Esophagus (tissue), 2 donors: ENCODE results near the gene PDE11A. TPM values are rescaled to one million over a fixed set of nuclear protein-coding genes. Genes with fewer than 3 reads are reported as not detected.
"Not testable (repeated sequence)": the region's sequence is repeated elsewhere in the genome, so short reads cannot be mapped to it uniquely, and the experiment has no call there.

ENCODE experiments used
- H3K27ac ChIP-seq, 2 donors: one replicate each; pipeline ENCODE4 v1.5.1; 2013; ENCODE audit warnings: low read depth in 2 of 2, mild to moderate bottlenecking in 2 of 2, inconsistent platforms in 1 of 2, low read length in 1 of 2, moderate library complexity in 1 of 2
- H3K27me3 ChIP-seq, 2 donors: one replicate each; pipeline ENCODE4 v1.6.1; 2013; ENCODE audit warnings: low read length in 2 of 2, control low read depth in 1 of 2, mild to moderate bottlenecking in 1 of 2; ENCODE audit not compliant: insufficient read depth in 2 of 2, control insufficient read depth in 1 of 2
- H3K36me3 ChIP-seq, 2 donors: one replicate each; pipeline ENCODE4 v1.6.1; 2013; ENCODE audit warnings: low read length in 1 of 2; ENCODE audit not compliant: control insufficient read depth in 2 of 2, insufficient read depth in 2 of 2
- H3K4me1 ChIP-seq, 2 donors: one replicate each; pipeline ENCODE4 v1.6.1; 2013; ENCODE audit warnings: low read length in 1 of 2; ENCODE audit not compliant: control insufficient read depth in 2 of 2, insufficient read depth in 2 of 2
- H3K4me3 ChIP-seq, 2 donors: one replicate each; pipeline ENCODE4 v1.5.1; 2013; ENCODE audit warnings: low read length in 2 of 2, mild to moderate bottlenecking in 2 of 2, low read depth in 1 of 2, moderate library complexity in 1 of 2
- H3K9me3 ChIP-seq, 2 donors: one replicate each; pipeline ENCODE4 v1.6.1; 2013; ENCODE audit warnings: mild to moderate bottlenecking in 2 of 2, low read depth in 1 of 2, low read length in 1 of 2, moderate library complexity in 1 of 2; ENCODE audit not compliant: control insufficient read depth in 2 of 2, insufficient read depth in 1 of 2
- WGBS, 2 donors: extraction: QIAGEN DNeasy Blood & Tissue Kit; methylation state at CpG; one replicate each; pipeline ENCODE4 v1.1.7; 2013; 5-methylcytosine and 5-hydroxymethylcytosine counted together
- polyA plus RNA-seq, 2 donors: library from polyadenylated mRNA; stranded (reverse); fragments of 200-250 nt; gene quantifications; one replicate each; pipeline ENCODE4 v1.2.3, GENCODE V29; 2013
- donor health status: healthy with polysubstance abuse.
- donor health status: Bipolar disorder and iron deficiency.

Gene PDE11A
- polyA plus RNA-seq, 2 donors = not detected

DNA sequence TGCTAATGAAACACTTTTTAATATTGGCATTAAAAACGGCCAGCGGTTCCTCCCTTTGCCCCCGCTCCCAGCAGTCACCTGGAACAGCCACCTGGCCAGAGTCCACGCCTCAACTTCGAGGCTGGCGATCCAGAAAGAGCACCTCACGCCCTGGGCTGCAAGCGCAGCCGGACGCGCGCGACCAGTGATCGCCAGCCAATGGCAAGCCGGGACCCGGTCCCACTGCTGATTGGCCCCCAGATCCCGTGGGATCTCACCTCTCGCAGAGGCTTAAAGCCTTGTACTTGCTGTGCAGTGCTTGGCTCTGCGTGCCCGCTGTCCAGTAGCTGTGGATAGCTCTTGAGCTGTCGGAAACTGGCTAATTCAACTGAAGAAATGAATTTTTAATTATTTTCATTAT, 35.6 kb upstream of the PDE11A start:
- WGBS, 2 donors = 86 to 87% methylated on average over 21 of the region's 21 CpGs
- no peaks in the 10 kb centered on the region for H3K27me3 ChIP-seq
- H3K27ac ChIP-seq = no peak overlapping the region
- H3K36me3 ChIP-seq = no peaks in the 10 kb centered on the region
- H3K4me1 ChIP-seq = no peaks in the 10 kb centered on the region
- H3K4me3 ChIP-seq = no peak overlapping the region
- no peaks in the 10 kb centered on the region for H3K9me3 ChIP-seq

- H3K4me1 ChIP-seq = no peaks in the 10 kb centered on the region
Measured at GRCh38 chr2:178106053-178106452, 33.5 kb upstream of the PDE11A start.

GRCh38 chr2:178105566-178105965, 33.0 kb upstream of the PDE11A start:
- H3K27ac ChIP-seq = no peak overlapping the region
- H3K9me3 ChIP-seq = no peaks in the 10 kb centered on the region
- WGBS, 2 donors = 52 to 53% methylated on average over 2 of the region's 2 CpGs

More at GRCh38 chr2:178106053-178106452, 33.5 kb upstream of the PDE11A start:
- Histone ChIP-seq H3K36me3 (no peaks in the 10 kb centered on the region), H3K27me3 (no peaks in the 10 kb centered on the region), H3K9me3 (no peaks in the 10 kb centered on the region), H3K27ac (no peak overlapping the region), H3K4me3 (no peak overlapping the region)
- WGBS, 2 donors = 30 to 39% methylated on average over 2 of the region's 2 CpGs

DNA sequence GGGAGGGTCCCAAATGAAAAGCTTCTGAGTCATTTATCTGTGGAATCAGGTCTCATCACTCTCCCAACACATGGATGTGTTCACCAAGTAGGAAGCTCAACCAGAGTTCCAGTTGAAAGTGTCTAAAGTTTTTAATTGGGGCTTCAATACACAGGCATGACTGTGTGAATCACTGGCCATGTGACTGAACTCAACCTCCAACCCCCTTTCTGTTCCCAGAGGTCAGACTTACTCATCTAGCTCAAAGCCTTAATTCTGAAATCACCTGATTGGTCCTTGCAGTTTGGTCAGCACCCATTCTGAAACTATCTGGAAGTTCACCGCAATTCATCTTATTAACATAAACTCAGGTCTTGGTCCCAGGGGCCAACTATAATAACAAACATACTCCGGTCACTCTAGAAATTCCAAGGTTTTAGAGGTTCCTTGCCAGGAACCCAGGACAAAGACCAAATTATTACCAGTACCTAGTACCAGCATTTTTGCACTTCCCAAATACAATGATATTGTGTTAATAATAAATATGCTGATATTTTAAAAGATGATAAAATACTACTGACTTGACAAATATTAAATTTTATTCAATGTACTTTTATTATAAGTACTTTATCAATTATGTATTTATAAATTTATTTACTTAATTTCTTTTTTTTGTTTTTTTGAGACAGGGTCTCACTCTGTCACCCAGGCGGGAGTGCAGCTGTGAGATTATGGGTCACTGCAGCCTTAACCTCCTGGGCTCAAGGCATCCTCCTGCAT, 28.9 kb upstream of the PDE11A start:
- H3K27me3 ChIP-seq = no peaks in the 10 kb centered on the region
- H3K4me3 ChIP-seq = no peak overlapping the region
- H3K4me1 ChIP-seq = no peaks in the 10 kb centered on the region
- H3K36me3 ChIP-seq = no peaks in the 10 kb centered on the region
- no peaks in the 10 kb centered on the region for H3K9me3 ChIP-seq
- WGBS, 2 donors = 86 to 91% methylated on average over 3 of the region's 3 CpGs
- H3K27ac ChIP-seq = no peak overlapping the region

More at GRCh38 chr2:178105566-178105965, 33.0 kb upstream of the PDE11A start:
- Histone ChIP-seq H3K27me3 (no peaks in the 10 kb centered on the region), H3K4me3 (no peak overlapping the region), H3K4me1 (no peaks in the 10 kb centered on the region), H3K36me3 (no peaks in the 10 kb centered on the region)

- Histone ChIP-seq H3K4me1 (no peaks in the 10 kb centered on the region), H3K36me3 (no peaks in the 10 kb centered on the region), H3K4me3 (no peak overlapping the region), H3K27me3 (no peaks in the 10 kb centered on the region), H3K27ac (no peak overlapping the region), H3K9me3 (no peaks in the 10 kb centered on the region)
Measured at GRCh38 chr2:178093471-178093870, 20.9 kb upstream of the PDE11A start.

DNA sequence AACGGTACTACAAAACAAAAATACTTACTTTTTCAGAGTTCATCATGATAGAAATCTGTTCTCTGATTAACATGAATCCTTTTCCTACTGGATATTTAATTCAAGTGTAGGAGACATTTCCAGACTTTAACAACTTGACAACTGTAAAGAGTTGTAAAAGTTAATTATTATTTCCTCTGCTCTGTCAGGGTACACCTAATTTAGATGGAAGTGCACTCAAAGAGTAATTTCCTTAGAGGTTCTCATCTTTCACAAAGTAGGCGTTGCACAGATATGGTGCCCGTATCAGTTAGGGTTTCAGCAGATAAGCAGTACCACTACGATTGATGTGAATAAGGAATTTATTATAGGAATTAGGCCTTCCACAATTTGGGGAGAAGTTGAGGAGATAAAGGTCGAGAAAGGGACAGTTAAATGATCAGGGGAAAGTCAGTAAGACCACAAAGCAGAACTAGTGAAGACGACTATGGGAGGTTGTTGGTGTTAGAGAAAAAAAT, 16.2 kb upstream of the PDE11A start:
- Histone ChIP-seq H3K4me3 (no peak overlapping the region), H3K4me1 (no peaks in the 10 kb centered on the region), H3K27ac (no peak overlapping the region), H3K36me3 (no peaks in the 10 kb centered on the region), H3K9me3 (no peaks in the 10 kb centered on the region), H3K27me3 (no peaks in the 10 kb centered on the region)
- 71 to 78% methylated on average over 6 of the region's 6 CpGs for WGBS, 2 donors

GRCh38 chr2:178084273-178084672, 11.7 kb upstream of the PDE11A start:
- no peaks in the 10 kb centered on the region for H3K36me3 ChIP-seq
- H3K27ac ChIP-seq = no peak overlapping the region
- WGBS, 2 donors = 64 to 67% methylated on average over 3 of the region's 3 CpGs
- H3K4me1 ChIP-seq = no peaks in the 10 kb centered on the region
- no peaks in the 10 kb centered on the region for H3K9me3 ChIP-seq
- no peak overlapping the region for H3K4me3 ChIP-seq
- no peaks in the 10 kb centered on the region for H3K27me3 ChIP-seq

GRCh38 chr2:178082408-178083045, 9.9 kb upstream of the PDE11A start:
- Histone ChIP-seq H3K36me3 (no peaks in the 10 kb centered on the region), H3K9me3 (no peaks in the 10 kb centered on the region), H3K27me3 (no peaks in the 10 kb centered on the region), H3K27ac (no peak overlapping the region), H3K4me3 (no peak overlapping the region), H3K4me1 (no peaks in the 10 kb centered on the region)
- 73 to 80% methylated on average over 3 of the region's 3 CpGs for WGBS, 2 donors

GRCh38 chr2:178079279-178079678, 6.7 kb upstream of the PDE11A start:
- H3K27ac ChIP-seq, H3K4me1 ChIP-seq, H3K27me3 ChIP-seq, H3K36me3 ChIP-seq, H3K9me3 ChIP-seq, H3K4me3 ChIP-seq: not testable (repeated sequence)
- 74 to 94% methylated on average over 3 of the region's 3 CpGs for WGBS, 2 donors

- H3K4me1 ChIP-seq = peaks cover 0 to 4% of the 10 kb centered on the region in 2 donors
- no peaks in the 10 kb centered on the region for H3K9me3 ChIP-seq
- H3K27me3 ChIP-seq = no peaks in the 10 kb centered on the region
- H3K4me3 ChIP-seq = no peak overlapping the region
- H3K27ac ChIP-seq = no peak overlapping the region
- H3K36me3 ChIP-seq = no peaks in the 10 kb centered on the region
Measured at GRCh38 chr2:178076130-178076529, 3.6 kb upstream of the PDE11A start.
